PFSK-1 (cell line): ENCODE data around the gene ARHGEF4.

Experiments used
- POLR2AphosphoS5 ChIP-seq: IDR thresholded peaks from 2 replicates; pipeline ENCODE4 v1.6.1; 2012; ENCODE audit warnings: low read depth, mild to moderate bottlenecking, control low read depth, low read length, moderate library complexity
- REST ChIP-seq, 2 experiments: IDR thresholded peaks; 2 replicates each; pipeline versions ENCODE4 v1.6.1 to v1.8.0; 2011 to 2012; ENCODE audit warnings: low read depth in 2 of 2, low read length in 2 of 2, control low read depth in 1 of 2, inconsistent platforms in 1 of 2, mild to moderate bottlenecking in 1 of 2, moderate library complexity in 1 of 2; ENCODE audit not compliant: insufficient read depth in 1 of 2
- TAF1 ChIP-seq: IDR thresholded peaks from 2 replicates; pipeline ENCODE4 v1.6.1; 2012; ENCODE audit warnings: low read length, control low read depth, borderline replicate concordance; ENCODE audit not compliant: insufficient read depth

- no peak for TF ChIP-seq POLR2AphosphoS5
- TF ChIP-seq TAF1: no peak
- TF ChIP-seq REST (IDR thresholded peaks at IDR 0.05; ENCODE audit: insufficient read depth in 1 of 2, low read depth in 2 of 2, low read length in 2 of 2): no peak
Observed at GRCh38 chr2:130917006-130917688, 80.4 kb downstream of the ARHGEF4 start.
